Epithelial cell of prostate (primary cell): ENCODE results near the gene PIGK.

Source experiments
- DNase-seq: peaks from one replicate; pipeline ENCODE4 v3.0.0-alpha.2; 2011; ENCODE audit warnings: low read depth, low spot score
- H3K27ac ChIP-seq: fragments of 450-650 bp; 2 replicates; pipeline ENCODE4 v1.5.1; 2017; ENCODE audit warnings: mild to moderate bottlenecking

PIGK gene

DNA sequence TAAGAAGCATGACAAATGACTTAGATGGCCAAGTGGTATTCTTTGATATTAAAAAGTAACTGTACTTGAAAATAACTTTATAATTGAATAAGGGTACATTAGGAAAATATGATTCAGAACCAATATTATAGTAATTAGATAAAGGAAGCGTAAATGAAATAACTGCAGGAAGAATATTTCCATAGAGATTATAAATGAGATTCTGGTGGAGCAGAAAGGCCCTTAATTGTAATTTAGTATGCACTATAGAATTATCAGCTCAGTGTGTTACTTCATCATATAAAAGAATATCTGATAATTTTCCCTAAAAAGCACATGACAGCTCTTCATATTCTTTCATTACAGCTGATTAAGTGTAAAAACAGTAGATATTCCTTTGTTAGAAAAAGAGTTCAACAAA, 171.7 kb downstream of the PIGK start:
- no peak for DNase-seq
- no peak overlapping the region for H3K27ac ChIP-seq

DNA sequence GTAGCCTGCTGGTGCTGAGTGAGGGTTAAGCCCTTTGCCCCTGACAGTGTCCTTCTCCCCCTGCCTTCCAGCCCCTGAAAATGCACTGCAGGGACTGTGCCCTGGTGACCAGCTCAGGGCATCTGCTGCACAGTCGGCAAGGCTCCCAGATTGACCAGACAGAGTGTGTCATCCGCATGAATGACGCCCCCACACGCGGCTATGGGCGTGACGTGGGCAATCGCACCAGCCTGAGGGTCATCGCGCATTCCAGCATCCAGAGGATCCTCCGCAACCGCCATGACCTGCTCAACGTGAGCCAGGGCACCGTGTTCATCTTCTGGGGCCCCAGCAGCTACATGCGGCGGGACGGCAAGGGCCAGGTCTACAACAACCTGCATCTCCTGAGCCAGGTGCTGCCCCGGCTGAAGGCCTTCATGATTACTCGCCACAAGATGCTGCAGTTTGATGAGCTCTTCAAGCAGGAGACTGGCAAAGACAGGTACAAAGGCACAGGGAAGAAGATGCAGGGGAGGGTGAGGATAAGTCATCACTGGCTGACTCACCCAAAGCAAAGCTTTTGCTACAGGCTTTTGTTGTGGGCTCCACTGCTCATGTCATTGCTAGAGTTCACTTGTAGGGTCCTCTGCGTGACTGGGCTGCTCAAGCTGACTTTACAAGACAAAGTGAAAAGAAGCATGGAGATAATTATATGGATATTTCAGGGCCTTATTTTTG, 174.9 kb downstream of the PIGK start:
- no peak for DNase-seq
- H3K27ac ChIP-seq = no peak overlapping the region

GRCh38 chr1:77040826-77041225, 178.4 kb downstream of the PIGK start:
- no peak for DNase-seq
- no peak overlapping the region for H3K27ac ChIP-seq

DNA sequence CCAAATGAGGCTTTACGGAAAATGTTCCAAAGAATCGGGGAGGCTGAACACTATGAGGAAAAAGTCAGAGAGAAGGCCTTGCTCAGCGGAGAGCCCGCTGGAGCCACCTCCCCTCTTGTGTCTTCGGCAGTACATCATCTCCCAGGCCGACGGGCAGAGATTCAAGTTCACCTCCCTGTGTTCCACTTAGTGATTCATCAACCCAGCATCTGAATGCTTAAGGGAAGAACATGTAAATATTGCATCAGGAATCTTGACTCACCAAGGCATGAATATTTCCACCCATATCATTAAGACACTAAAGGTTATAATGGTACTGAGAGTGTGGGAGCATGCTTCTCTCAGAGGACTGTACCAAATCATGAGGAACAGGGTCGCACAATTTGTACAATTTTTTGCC, 179.5 kb downstream of the PIGK start:
- peak; percentile 90 for DNase-seq
- peak overlapping the region; percentile 72 for H3K27ac ChIP-seq

DNA sequence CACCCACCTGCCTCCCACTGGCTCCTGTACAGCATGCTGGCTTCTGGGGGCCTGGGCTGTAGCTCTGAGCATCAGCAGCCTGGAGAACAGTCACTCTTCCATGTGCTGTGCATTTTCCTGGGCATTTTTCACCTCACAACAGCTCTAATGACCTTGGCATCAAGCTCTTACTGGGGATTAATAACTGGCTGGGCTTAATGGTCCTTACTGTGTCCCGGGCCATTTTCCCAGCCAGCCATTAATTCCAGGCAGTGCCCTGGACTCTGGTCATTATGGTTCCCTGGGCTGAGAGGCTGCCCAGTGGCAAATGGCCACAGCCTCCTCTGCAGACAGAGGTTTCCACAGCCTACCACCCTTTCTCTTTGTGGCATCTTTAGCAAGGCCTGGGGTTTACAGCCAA, 180.1 kb downstream of the PIGK start:
- DNase-seq = no peak
- H3K27ac ChIP-seq = peak overlapping the region; percentile 72
